B cell (primary cell): ENCODE results near the gene NRG4.

Experiments used
- EZH2 ChIP-seq: IDR thresholded peaks from 2 replicates; pipeline ENCODE4 v1.6.1; 2012; ENCODE audit warnings: borderline replicate concordance, low read depth, mild to moderate bottlenecking, moderate library complexity, low read length; ENCODE audit not compliant: insufficient read depth, poor library complexity, severe bottlenecking
- TF ChIP-seq, protein P1 (sequence below): fragments of 200-600 bp; IDR thresholded peaks from one replicate; pipeline ENCODE4 v1.8.0; 2022; ENCODE audit warnings: antibody characterized with exemption, mild to moderate bottlenecking

DNA sequence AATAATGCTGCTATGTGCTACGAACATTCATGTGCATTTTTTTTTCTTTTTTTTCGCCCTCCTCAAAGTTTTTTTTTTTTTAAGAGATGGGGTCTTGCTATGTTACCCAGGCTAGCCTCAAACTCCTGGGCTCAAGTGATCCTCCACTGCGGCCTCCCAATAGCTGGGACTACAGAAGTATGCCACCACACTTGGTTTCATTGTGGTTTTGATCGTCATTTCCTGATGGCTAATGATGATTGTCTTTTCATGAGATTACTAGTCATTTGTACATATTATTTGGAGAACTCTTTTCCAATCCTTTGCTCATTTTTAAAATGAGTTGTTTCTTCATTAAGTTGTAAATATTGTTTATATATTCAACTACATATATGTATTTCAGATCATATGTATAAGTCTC lies 59.7 kb downstream of the NRG4 start:
- TF ChIP-seq, protein P1, sequence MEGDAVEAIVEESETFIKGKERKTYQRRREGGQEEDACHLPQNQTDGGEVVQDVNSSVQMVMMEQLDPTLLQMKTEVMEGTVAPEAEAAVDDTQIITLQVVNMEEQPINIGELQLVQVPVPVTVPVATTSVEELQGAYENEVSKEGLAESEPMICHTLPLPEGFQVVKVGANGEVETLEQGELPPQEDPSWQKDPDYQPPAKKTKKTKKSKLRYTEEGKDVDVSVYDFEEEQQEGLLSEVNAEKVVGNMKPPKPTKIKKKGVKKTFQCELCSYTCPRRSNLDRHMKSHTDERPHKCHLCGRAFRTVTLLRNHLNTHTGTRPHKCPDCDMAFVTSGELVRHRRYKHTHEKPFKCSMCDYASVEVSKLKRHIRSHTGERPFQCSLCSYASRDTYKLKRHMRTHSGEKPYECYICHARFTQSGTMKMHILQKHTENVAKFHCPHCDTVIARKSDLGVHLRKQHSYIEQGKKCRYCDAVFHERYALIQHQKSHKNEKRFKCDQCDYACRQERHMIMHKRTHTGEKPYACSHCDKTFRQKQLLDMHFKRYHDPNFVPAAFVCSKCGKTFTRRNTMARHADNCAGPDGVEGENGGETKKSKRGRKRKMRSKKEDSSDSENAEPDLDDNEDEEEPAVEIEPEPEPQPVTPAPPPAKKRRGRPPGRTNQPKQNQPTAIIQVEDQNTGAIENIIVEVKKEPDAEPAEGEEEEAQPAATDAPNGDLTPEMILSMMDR = no peak
- no peak for TF ChIP-seq EZH2
